ENCODE results near the gene CHRM2. TPM values are rescaled to one million over a fixed set of nuclear protein-coding genes. Genes with fewer than 3 reads are reported as not detected.

The CHRM2 gene
- total RNA-seq, 1 donor from 2014 or later = not detected

DNA sequence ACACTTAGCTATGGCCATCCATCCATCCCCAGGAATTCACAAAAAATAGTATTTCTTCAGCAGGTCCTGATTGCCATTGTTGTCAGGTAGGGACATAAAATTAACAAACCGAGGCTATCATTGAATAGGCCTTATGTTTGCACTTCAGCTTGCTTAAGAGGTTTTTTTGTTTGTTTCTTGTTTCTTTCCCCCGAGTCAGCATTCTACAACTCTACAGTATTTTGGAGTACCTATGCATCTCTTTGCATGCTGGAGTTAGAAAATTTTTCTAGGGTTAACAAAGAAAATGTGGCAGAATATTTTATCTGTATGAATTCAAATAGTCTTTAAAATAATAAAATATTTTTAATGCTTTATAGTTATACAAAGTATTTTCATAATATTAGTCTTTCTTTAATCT lies 26.3 kb downstream of the CHRM2 start:
- intact Hi-C loops (cut with micrococcal nuclease) = no loop called here

DNA sequence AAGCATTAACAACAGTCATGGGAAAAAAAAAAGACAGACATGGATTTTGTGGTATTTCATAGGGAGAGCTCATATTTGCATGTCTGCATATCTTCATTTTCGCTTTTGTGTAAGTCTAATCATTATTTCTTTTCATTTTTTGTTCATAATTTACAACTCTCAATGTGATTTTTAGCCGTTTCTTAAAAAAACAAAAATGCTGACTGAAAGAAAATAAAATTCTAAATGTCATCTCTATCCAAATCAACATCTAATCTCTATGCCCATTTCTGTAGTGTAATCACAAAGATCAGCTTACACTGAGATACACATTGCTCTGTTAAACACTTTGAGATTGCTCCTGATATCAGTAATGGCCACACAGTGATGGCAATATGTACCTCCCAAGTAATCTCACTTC lies 29.2 kb downstream of the CHRM2 start:
- intact Hi-C loops (cut with micrococcal nuclease) = no loop called here

DNA sequence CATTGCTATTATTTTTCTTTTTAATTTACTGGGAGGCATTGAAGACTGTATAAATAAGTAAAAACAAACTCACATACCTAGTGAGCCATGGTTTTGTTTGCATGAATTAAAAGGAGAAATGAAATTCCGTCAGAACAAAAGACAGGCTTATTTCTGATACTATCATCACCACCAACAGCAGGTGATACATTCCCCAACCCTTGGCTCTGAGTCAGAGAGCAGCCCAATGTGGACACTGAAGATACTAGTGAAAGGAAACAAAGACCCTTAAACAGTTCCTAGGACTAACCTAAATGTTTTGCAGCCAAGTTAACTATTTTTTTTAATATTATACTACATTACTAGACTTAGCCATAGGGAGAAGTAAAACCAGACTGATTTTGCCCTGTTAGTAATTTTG lies 31.6 kb downstream of the CHRM2 start:
- intact Hi-C loops (cut with micrococcal nuclease) = no loop called here

DNA sequence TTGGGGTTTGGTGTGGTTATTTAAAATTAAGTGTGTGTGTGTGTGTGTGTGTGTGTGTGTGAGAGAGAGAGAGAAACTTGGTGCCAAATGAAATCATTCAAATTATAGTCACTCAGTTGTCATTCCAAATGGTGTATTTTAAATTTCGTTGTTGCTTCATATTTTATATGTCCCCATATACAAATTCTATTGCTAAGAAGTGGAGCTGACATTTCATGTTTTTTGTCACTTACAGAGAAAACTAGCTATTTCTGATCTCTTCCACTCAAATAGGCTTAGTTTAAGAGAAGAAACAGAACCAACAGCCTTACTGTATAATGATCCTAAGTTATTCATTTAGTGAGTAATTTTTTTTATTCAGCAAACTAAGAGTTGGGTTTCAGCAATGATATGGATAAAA lies 42.3 kb downstream of the CHRM2 start:
- intact Hi-C loops (cut with micrococcal nuclease) = no loop called here

DNA sequence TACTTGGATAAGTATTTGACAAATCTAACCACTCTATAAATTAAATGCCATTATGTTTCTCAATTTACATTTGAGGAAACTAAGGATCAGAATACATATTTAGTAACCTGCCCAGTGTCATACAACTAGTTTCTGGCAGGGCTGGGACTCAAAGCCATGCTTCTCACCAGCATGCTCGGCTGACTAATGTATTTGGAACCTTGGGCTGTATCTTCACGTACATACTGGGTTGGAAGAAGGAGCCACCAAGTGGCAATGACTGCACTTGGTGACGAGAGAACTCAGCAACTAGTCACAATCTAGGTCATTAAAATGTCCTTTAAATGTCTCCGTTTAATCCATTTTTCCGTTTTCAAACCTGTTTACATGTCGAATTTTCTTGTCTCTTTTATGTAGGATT lies 42.9 kb downstream of the CHRM2 start:
- intact Hi-C loops (cut with micrococcal nuclease) = no loop called here

DNA sequence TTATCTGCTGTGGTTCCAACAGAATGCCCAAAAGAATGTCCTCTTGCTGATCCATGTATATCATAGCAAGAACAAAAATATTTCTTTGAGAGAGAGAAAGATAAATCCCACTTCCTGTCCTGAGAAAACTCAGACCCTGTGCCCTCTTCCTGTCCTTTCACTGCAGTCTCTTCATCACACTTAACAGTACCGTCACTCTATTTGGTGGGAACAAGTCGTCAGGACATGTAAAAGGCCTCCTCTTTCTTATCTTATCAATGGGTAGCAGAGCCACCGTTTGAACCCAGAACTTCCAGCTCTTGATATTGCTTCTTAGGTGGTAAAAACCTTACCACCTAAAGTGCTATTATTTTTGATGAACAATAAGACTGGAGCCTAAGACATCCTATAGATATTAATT lies 43.9 kb downstream of the CHRM2 start:
- intact Hi-C loops (cut with micrococcal nuclease) = no loop called here

DNA sequence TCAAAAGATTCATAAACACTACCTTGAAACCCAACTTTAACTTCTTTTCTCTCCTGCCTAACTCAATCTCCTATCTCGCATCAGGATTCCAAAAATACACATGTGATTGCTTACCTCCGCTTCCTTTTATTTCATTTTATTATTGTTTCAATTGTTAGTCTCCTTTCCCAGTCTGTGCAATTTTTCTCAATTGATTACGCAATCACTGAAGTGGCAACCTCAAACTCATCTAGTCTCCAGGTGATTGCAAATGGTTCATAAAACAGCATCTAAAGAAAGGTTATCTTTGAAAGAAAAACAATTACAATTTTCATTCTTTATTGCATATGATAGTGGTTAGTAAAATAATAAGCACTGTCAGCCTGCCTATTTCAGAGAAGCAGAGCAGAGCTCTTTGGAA lies 45.6 kb downstream of the CHRM2 start:
- intact Hi-C loops (cut with micrococcal nuclease) = no loop called here

DNA sequence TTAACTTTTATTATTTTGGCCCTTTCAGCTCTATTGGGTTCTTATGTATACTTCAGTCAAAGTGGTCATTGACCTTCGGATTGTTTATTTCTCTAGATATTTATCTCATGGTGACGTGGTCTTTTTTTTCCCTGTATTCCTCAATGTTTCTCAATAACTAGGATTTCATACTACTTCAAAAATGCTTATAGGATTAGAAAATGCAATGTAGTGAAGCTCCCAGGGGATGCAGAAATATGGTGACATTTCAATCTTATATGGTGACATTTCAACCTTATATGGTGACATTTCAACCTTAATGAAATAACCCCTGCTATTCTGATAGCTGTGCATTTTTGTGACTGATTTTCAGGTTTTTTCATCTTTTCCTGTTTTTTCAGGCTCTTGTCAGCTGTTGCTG lies 51.4 kb downstream of the CHRM2 start:
- intact Hi-C loops (cut with micrococcal nuclease) = no loop called here

DNA sequence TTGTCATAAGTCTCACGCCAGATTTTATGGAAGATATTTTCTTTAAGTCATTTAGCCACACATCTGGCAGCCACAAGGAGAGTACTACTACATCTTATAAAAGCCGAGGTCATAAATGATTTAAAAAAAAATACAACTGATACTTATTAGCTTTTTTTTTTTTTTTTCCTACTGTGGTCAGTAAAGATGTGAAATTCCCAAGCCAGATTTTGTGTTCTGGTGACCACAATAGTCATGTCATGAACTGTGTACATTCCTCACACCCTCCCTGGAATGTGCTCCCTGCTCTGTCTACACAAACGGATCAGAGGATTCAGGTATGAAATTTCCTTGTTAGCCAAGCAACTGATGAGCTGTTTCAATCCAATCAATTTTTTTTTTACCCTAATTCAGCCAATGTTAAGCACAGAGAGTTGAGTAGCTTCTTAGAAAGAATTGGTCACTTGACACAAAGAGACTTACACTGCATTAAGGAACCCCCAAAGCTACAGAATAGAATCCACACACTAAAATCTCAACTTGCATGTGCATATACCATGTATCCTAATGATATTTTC lies 54.7 kb downstream of the CHRM2 start:
- intact Hi-C loops (cut with micrococcal nuclease) = no loop called here

DNA sequence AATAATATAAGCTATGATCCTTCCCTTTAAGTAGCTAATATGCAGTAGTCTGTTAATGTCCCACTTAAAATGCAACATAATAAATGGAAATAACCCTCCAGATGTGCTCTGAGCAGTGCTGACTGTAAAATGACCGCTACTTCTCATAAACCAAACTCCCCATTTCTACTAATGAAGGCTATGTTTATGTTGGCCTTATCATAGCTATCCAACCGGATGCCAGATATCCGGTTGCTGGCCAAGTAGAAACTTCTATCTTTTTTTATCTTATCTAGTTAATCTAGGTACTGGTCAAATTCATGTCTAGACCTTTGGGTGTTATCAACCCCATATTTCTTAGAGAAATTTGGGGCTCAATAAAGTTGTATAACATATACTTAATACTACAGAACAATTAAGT lies 56.6 kb downstream of the CHRM2 start:
- intact Hi-C loops (cut with micrococcal nuclease) = no loop called here

DNA sequence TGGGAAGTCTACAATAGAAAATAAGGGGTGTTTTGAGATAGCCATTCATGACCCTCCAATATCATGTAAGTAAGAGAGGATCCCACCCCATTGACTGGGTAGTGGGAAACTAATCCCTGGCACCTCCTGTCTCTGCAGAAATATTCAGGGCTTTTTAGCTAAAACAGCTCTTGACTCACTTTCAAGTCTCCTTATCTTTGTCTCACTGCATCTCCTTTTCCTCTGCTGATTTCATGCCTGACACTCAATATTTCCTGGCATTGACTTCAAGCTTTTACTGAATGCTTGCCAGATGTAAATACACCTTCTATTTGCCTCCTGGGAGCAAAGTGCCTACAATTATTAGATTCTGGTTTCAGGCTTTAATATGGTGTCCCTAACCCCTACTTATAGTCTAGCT lies 57.1 kb downstream of the CHRM2 start:
- intact Hi-C loops (cut with micrococcal nuclease) = no loop called here

DNA sequence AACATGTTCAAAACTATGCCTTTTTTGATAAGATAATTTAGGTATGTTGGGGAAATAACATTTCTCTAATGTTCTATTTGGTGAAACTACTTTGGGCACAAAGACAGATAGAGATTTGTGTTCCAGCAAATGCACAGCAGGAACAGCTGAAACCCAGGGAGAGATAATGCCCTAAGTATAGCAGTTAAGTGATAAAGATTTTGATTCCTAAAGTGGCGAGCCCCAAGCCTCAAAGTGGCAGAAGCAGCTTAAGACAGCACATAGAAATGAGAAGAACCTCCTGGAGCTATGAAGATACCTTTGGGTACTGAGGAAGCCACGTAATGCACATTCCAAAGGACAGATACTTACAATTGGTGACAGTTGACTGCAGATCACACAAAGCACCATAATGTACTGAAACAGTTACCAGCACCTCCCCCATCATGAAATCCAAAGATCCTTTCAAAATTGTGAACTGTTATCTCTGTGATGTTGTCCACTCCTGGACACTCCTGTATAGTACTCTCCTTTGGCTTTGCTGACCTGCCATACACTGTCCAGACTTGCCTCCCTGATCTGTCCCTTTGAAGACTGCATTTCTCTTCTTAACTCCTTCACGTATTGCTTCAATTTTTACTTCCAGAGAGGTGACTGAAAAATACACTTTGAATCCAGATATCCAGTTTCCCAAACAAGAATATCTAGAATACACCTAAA lies 62.9 kb downstream of the CHRM2 start:
- intact Hi-C loops (cut with micrococcal nuclease) = no loop called here

DNA sequence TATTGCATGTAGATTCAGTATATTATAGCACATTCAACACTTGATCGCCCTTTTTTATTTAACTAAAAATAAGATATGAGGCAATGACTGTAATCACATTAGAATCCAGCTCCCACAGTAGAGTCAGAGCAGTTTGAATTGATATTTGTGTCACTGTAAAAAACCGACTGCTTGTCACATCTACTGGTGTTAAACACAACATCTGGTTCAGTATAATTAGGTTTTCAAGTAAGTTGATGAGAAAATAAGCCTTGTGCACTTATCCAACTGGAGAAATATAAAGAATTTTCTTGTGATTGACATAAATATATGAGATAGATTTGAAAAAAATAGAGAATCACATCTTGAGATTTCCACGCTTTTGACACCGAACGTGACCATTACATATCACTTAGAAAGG lies 69.0 kb downstream of the CHRM2 start:
- intact Hi-C loops (cut with micrococcal nuclease) = no loop called here

DNA sequence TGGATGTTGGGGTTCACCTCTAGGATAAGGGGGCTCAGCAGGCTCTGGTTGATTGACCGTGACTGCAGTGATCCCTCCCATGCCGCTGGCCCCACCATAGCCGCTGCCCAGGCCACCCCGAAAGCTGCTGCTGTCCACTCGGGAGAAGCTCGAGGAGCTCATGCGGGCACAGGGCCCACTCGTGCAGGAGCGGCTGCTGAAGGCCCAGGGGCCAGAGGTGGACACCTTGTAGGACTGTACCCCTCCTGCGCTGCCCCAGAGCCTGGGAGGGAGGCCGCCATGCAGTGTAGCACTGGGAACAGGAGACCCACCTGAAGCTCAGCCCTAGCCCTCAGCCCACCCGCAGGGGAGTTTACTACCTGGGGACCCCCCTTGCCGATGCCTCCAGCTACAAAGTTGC lies 70.0 kb downstream of the CHRM2 start:
- intact Hi-C loops (cut with micrococcal nuclease) = no loop called here

DNA sequence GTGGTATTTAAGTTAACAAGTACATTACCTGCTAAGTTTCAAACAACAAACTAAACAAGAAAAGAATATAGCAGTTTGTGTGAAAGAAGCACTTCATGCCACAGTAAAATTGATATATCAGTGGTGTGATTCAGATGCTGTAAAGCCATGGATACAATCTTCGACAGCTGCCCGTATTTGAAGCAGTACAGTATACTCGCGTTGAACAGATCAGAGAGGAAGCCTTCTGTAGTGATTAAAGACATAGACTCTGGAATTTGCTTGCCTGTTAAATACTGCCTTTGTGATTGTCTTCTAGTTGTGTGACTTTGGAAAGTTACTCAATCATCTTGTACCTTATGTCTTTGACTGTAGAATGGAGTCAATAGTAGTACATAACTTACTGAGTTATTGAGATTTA lies 71.7 kb downstream of the CHRM2 start:
- intact Hi-C loops (cut with micrococcal nuclease) = no loop called here

DNA sequence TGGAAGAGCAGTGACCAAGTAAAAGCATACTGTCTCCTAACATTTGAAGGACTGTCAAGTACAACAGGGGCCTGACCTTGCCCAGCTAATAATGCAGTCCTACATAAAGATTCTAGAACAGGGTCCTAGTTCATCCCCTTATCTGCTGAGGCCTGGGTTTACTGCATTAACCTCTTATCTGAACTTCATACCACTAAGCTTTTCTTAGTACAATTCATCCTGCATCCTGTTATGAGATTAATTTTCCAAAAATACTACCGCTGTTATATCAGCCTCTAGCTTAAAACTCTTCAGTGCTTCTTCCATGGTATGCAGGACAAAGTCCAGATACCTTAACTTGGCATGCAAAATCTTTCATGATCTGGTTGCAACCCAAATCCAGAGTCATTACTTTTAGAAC lies 72.5 kb downstream of the CHRM2 start:
- intact Hi-C loops (cut with micrococcal nuclease) = no loop called here

DNA sequence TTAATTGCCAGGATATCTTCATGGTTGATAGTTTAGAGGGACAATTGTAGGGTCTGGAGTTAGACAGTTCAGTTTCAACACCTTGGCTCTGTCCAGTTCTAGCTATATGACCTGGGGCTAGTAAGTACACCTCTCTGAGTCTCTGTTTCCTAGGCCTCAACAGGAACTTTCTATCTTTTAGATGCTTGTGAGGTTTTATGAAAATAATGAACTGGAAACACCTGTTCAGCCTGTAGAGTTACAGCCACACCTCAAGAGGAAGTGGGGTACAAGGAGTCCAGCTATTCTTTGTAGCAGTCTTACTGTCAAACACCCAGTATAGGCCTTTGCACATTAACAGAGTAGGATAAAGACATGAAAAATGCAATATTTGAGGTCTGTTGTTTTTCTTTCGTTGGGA lies 73.4 kb downstream of the CHRM2 start:
- intact Hi-C loops (cut with micrococcal nuclease) = no loop called here

DNA sequence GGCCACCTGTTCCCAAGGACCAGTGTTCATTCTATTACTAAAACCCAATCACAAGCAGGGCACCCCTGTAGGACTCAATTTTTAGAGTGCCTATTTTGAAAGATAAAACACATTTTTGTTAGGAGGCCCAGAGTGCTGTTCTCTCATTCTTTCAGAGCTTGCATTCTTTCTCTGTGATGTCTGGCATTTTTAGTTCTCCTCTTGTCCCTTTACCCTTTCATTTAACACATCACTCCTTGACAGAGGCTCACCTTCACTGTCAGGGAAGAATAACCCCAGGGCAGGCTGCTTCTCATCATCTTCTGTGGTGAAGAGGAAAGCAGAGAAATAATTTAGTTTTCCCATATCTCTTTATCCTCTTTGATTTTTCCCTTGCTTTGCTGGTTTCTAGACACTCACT lies 73.9 kb downstream of the CHRM2 start:
- intact Hi-C loops (cut with micrococcal nuclease) = no loop called here

DNA sequence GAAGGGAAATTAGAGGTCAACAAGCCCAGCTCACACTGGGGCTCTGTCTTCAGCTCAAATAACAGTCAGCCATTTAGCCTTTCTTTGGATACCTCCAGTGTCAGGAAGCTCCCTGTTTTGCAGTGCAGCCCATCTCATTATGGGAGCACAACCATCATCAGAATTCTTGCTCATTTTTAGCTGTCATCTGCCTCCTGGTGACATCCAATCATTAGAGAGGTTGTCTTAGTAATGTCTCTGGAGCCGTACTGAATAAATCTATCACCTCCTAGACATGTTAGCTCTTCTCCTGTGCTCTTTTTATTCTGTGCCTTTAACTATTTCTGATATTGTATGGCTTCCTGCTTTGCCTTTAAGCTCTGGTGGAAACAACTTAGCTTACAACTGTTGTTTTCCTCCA lies 74.5 kb downstream of the CHRM2 start:
- intact Hi-C loops (cut with micrococcal nuclease) = no loop called here

DNA sequence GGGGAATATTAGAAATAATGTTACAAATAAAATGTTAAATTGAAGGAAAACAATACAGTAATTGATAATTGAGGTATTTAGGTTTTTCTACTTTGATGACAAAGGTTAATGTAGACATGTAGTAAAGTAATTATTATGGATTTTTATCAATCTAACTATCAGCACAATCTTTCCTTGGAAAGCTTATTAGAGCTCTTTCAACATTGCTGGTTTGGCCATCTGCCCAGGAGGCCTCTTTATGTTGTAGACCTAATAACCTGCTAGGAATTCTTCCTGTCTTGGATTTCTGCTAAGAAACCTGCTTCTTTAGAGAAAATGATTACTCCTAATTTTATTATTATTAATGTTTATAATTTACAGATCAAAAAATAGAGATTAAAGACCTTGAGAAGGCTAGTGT lies 78.9 kb downstream of the CHRM2 start:
- intact Hi-C loops (cut with micrococcal nuclease) = no loop called here

DNA sequence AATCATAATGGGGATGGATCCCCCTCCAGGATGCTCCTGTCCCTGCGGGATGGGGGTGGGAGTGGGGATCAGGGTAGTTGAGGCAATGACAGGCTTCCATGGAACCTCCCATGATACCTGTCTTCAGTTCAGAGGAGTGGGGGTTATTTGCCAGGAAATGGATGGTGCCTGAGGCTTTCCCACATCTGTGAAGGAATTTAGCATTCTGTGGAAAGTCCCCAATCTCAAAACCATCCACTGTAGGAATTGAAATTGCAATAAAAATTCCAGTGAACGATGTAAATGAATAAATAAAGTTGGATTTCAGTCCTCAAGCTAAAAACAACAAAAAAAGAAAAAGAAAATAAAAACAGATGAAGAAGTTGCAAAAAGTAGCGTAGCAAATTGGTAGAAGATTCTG lies 81.9 kb downstream of the CHRM2 start:
- intact Hi-C loops (cut with micrococcal nuclease) = no loop called here

DNA sequence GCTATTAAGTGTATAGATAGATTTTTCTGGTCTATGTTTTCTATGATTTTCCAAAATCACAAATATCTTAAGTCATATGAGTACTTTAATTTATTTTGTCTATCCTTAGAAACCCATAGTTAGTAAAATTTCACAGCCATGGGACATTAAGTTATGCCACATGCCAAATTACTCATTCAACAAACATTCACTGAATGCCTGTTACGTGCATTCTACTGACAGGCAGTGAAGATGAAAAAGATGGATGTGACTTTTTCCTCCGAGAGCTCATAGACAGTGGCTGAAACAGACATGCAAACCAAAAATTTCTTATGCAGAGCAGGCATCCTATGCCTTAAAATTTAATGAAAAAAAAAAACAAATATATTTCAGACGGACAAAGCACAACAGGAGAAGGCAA lies 84.9 kb downstream of the CHRM2 start:
- intact Hi-C loops (cut with micrococcal nuclease) = no loop called here

DNA sequence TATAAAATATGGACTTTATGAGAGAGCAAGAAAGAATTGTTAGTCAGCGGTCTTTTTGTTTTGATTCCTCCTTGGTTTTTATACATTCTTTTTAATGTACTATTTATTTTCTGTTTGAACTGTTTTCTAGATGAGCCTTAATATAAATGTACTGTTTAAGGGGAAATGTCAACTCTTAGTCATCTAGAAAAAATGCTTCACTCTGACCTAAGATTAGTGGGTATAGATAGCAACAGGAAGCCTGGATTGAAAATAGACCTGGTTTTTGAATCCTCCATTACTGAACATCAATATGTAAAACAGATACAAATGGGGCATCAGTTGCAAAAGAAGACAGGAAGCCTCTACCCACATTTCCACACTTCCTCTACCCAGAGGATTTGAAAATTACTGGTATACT lies 87.8 kb downstream of the CHRM2 start:
- intact Hi-C loops (cut with micrococcal nuclease) = no loop called here

DNA sequence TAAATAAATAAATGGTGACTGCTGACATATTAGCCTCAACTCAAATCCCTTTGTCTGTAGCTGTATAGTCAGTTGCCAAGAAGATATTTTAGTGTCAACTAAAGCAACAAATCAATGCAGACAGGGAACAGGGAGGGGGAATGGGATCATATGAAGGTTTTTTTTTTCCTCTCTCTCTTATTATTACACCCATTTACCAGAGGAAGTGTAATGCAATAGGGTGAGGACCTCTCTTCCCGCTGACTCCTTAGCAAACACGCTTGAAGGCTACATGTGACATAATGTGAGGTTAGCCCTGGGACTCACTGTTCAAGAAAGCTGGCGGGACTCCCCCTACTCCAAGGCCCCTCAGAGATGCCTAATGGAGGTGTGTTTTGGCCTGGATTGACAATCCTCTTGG lies 88.2 kb downstream of the CHRM2 start:
- intact Hi-C loops (cut with micrococcal nuclease) = no loop called here
